ENCODE data around the gene LRP2BP. TPM values are rescaled to one million over a fixed set of nuclear protein-coding genes. Genes with fewer than 3 reads are reported as not detected.
"Not testable (repeated sequence)": the region's sequence is repeated elsewhere in the genome, so short reads cannot be mapped to it uniquely, and the experiment has no call there.

The LRP2BP gene
- total RNA-seq, 3 donors from 2014 or later (not counting 1 experiment from before 2014, with no cell fraction given), result 1.7 to 2.4 (median 2.2) TPM

GRCh38 chr4:185370268-185370949, 25.3 kb downstream of the LRP2BP start:
- Histone ChIP-seq H3K27me3 (ENCODE audit: control insufficient read depth, insufficient read depth, low read length) (no peaks in the 10 kb centered on the region), H3K4me3 (ENCODE audit: low read length) (no peak overlapping the region), H3K27ac (ENCODE audit: low read length) (no peak overlapping the region), H3K9me3 (ENCODE audit: control insufficient read depth, insufficient read depth, low read length) (no peaks in the 10 kb centered on the region), H3K4me1 (ENCODE audit: control insufficient read depth, insufficient read depth, low read length) (no peaks in the 10 kb centered on the region), H3K36me3 (ENCODE audit: control insufficient read depth, insufficient read depth, low read length) (peaks cover 7% of the 10 kb centered on the region)
- H3K4me3 Mint-ChIP-seq, result no peak overlapping the region
- no peaks in the 10 kb centered on the region for H3K9me3 Mint-ChIP-seq
- DNase-seq (no peak), ATAC-seq (no peak)
- no peak for TF ChIP-seq CTCF (IDR thresholded peaks at IDR 0.05)
- H3K27ac Mint-ChIP-seq, result no peak overlapping the region
- H3K27me3 Mint-ChIP-seq (ENCODE audit: low read depth in 2 of 2), result no peaks in the 10 kb centered on the region
- WGBS (ENCODE audit: insufficient coverage), result 97% methylated on average over 10 of the region's 11 CpGs
- peaks cover 0 to 4% of the 10 kb centered on the region in 2 donors for H3K4me1 Mint-ChIP-seq
- H3K36me3 Mint-ChIP-seq, result no peaks in the 10 kb centered on the region
- intact Hi-C loops (cut with micrococcal nuclease), result no loop called here

GRCh38 chr4:185369731-185370130, 26.0 kb downstream of the LRP2BP start:
- Mint-ChIP-seq H3K4me1 (peaks cover 0 to 2% of the 10 kb centered on the region in 2 donors), H3K27ac (no peak overlapping the region), H3K4me3 (no peak overlapping the region), H3K27me3 (ENCODE audit: low read depth in 2 of 2) (no peaks in the 10 kb centered on the region), H3K36me3 (no peaks in the 10 kb centered on the region), H3K9me3 (no peaks in the 10 kb centered on the region)
- intact Hi-C loops (cut with micrococcal nuclease), result no loop called here
- no peak for DNase-seq
- Histone ChIP-seq H3K27ac (ENCODE audit: low read length) (no peak overlapping the region), H3K4me3 (ENCODE audit: low read length) (no peak overlapping the region), H3K36me3 (ENCODE audit: control insufficient read depth, insufficient read depth, low read length) (peaks cover 7% of the 10 kb centered on the region), H3K27me3 (ENCODE audit: control insufficient read depth, insufficient read depth, low read length) (no peaks in the 10 kb centered on the region), H3K9me3 (ENCODE audit: control insufficient read depth, insufficient read depth, low read length) (no peaks in the 10 kb centered on the region), H3K4me1 (ENCODE audit: control insufficient read depth, insufficient read depth, low read length) (no peaks in the 10 kb centered on the region)
- no peak for TF ChIP-seq CTCF (IDR thresholded peaks at IDR 0.05)
- ATAC-seq, result no peak
- 98% methylated on average over 3 of the region's 3 CpGs for WGBS (ENCODE audit: insufficient coverage)

- H3K9me3 Mint-ChIP-seq, result no peaks in the 10 kb centered on the region
- Histone ChIP-seq H3K36me3 (ENCODE audit: control insufficient read depth, insufficient read depth, low read length) (peaks cover 2% of the 10 kb centered on the region), H3K27me3 (ENCODE audit: control insufficient read depth, insufficient read depth, low read length) (no peaks in the 10 kb centered on the region), H3K4me1 (ENCODE audit: control insufficient read depth, insufficient read depth, low read length) (no peaks in the 10 kb centered on the region), H3K27ac (ENCODE audit: low read length) (no peak overlapping the region), H3K4me3 (ENCODE audit: low read length) (no peak overlapping the region), H3K9me3 (ENCODE audit: control insufficient read depth, insufficient read depth, low read length) (no peaks in the 10 kb centered on the region)
- H3K27me3 Mint-ChIP-seq (ENCODE audit: low read depth in 2 of 2), result no peaks in the 10 kb centered on the region
- 93% methylated on average over 4 of the region's 5 CpGs for WGBS (ENCODE audit: insufficient coverage)
- TF ChIP-seq CTCF (IDR thresholded peaks at IDR 0.05), result no peak
- no peak for ATAC-seq
- H3K4me1 Mint-ChIP-seq, result no peaks in the 10 kb centered on the region
- H3K36me3 Mint-ChIP-seq, result no peaks in the 10 kb centered on the region
- intact Hi-C loops (cut with micrococcal nuclease), result no loop called here
- no peak overlapping the region for H3K27ac Mint-ChIP-seq
- DNase-seq, result no peak
- H3K4me3 Mint-ChIP-seq, result no peak overlapping the region
These were observed 30.8 kb downstream of the LRP2BP start for GRCh38 chr4:185364886-185365285.

GRCh38 chr4:185363251-185363650, 32.5 kb downstream of the LRP2BP start:
- peaks cover under 1% of the 10 kb centered on the region for H3K36me3 ChIP-seq (ENCODE audit: control insufficient read depth, insufficient read depth, low read length)
- DNase-seq (no peak), ATAC-seq (no peak)
- TF ChIP-seq CTCF (IDR thresholded peaks at IDR 0.05), result no peak
- no peaks in the 10 kb centered on the region for H3K4me1 ChIP-seq (ENCODE audit: control insufficient read depth, insufficient read depth, low read length)
- no peaks in the 10 kb centered on the region for H3K36me3 Mint-ChIP-seq
- H3K4me1 Mint-ChIP-seq, result no peaks in the 10 kb centered on the region
- H3K9me3 ChIP-seq (ENCODE audit: control insufficient read depth, insufficient read depth, low read length), result no peaks in the 10 kb centered on the region
- no peaks in the 10 kb centered on the region for H3K27me3 Mint-ChIP-seq (ENCODE audit: low read depth in 2 of 2)
- intact Hi-C loops (cut with micrococcal nuclease), result no loop called here
- no peak overlapping the region for H3K27ac Mint-ChIP-seq
- no CpG with 5 or more reads among the region's 3 CpGs for WGBS (ENCODE audit: insufficient coverage)
- no peaks in the 10 kb centered on the region for H3K9me3 Mint-ChIP-seq
- H3K27ac ChIP-seq (ENCODE audit: low read length), result no peak overlapping the region
- no peaks in the 10 kb centered on the region for H3K27me3 ChIP-seq (ENCODE audit: control insufficient read depth, insufficient read depth, low read length)
- H3K4me3 ChIP-seq (ENCODE audit: low read length), result no peak overlapping the region
- no peak overlapping the region for H3K4me3 Mint-ChIP-seq

- ATAC-seq; H3K4me3 ChIP-seq (ENCODE audit: low read length); H3K4me1 ChIP-seq (ENCODE audit: control insufficient read depth, insufficient read depth, low read length); H3K4me3 Mint-ChIP-seq; H3K27me3 ChIP-seq (ENCODE audit: control insufficient read depth, insufficient read depth, low read length); H3K27ac ChIP-seq (ENCODE audit: low read length); H3K9me3 ChIP-seq (ENCODE audit: control insufficient read depth, insufficient read depth, low read length); H3K36me3 ChIP-seq (ENCODE audit: control insufficient read depth, insufficient read depth, low read length); H3K27ac Mint-ChIP-seq; intact Hi-C loops (cut with micrococcal nuclease); H3K36me3 Mint-ChIP-seq; H3K9me3 Mint-ChIP-seq; H3K4me1 Mint-ChIP-seq; H3K27me3 Mint-ChIP-seq (ENCODE audit: low read depth in 2 of 2); DNase-seq: not testable (repeated sequence)
- 100% methylated on average over 6 of the region's 6 CpGs for WGBS (ENCODE audit: insufficient coverage)
These were observed 33.2 kb downstream of the LRP2BP start for GRCh38 chr4:185362570-185362969.

All from natural killer cell (primary cell).